GM21619 (cell line): ENCODE measurements around the gene MRPL23.

Experiments
- ATAC-seq: cut with Tn5 transposase; IDR thresholded peaks from one replicate; pipeline ENCODE4 v1.9.1; 2021; ENCODE audit not compliant: unreplicated experiment

Gene MRPL23

DNA sequence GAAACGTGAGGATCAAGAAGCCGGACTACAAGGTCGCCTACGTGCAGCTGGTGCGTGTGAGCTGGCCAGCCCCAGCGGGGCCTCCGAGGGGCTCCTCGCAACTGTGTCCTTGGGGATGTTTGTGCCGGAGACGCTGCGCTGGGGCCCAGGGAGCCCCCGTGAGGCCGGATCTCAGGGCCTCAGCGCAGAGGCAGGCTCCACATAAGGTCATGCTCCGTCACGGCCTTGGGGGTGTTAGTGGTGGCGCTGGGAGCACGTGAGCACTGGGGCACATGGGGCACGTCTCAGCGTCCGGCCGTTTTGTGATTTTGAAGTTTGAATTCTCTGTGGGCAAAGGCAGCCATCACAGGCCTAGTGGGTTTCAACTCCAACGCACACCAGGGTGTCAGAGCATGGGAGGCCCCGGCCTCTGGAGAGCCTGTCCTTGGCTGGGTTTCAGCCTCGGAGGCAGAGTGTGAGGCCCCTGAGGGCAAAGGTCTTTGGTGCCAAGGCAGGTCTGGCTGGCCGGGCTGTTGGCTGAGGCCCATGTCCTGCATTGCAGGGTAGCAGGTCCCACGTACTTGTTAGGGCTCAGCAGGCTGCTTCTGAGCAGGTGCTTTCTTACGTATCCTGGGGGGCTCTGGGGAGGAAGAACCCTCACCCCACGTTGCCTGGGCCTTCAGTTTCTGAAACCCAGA, 5.8 kb downstream of the MRPL23 start:
- ATAC-seq: no peak

DNA sequence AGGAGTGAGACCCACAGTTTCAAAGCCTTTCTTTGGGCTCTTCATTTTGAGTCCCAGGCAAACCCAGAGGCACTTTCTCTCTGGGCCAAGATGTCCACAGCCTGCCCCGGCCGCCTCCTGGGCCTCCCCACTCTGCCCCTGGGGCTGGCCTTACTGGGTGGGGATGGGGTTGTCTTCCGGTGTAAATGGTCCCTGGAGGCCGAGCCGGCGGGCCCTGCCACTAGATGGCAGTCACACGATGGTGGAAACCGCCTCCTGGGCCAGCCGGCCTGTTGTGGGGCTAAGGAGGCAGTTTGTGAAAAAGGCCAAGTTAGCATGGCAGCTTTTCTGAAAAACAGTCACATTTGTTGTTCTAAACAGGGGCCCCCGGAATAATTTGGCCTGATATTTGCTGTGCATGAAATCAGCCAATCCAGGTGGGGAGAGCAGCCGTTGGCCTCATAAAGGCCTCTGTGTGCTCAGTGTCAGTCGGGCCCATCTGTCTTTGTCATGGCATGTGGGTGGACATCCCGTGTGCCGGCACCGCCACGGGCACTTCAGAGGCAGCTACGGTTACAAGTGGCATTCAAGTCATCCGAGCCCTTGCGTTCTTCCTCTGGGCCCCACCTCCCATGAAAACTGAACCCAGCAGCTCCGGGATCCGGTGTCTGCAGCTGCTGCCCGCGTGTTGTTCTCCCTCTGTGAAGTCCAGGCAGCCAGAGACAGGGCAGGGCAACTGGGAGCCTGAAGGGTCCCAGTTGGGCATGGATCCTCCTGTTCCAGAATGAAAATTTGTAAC, 6.5 kb downstream of the MRPL23 start:
- no peak for ATAC-seq

DNA sequence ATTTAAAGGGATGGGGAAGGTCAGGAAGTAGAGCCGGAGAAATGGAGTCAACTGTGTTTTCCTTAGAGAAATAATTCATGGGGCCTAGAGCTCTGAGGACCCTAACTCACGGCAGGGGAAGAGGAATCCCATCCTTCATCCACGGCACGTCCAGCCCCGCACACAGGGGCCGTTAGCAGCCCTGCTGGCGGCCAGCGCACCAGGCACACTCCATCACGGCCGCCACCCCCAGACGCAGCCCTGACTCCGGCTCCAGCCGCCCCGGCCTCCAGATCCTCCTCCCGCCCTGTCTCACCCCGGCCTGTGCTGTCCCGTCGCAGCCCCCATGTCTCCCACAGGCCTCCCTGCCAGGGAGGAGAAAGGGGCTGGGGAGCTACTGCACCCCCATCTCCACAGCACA, 11.2 kb downstream of the MRPL23 start:
- ATAC-seq: no peak

DNA sequence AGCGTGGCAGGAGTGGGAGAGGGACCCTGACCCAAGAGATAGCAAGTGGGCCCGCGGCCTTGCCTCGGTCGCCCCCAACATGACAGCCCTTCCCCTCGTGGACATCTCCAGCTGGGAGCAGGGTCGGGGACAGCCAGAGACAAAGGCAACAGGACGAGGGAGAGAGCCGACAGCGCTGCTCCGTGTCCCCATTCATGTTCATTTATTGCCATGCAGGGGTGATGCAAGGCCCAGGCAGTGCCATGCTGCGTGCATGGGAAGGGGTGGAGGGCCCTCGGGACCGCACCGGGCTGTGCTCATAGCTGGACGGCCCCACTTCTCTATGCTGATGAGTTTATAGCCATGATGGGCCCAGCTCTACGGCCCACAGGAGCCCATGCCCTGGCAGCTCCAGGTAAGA, 12.7 kb downstream of the MRPL23 start:
- no peak for ATAC-seq

- ATAC-seq: no peak
Observed at GRCh38 chr11:1963864-1964263, 16.7 kb downstream of the MRPL23 start.

- no peak for ATAC-seq
Observed at GRCh38 chr11:1964348-1964747, 17.2 kb downstream of the MRPL23 start.

DNA sequence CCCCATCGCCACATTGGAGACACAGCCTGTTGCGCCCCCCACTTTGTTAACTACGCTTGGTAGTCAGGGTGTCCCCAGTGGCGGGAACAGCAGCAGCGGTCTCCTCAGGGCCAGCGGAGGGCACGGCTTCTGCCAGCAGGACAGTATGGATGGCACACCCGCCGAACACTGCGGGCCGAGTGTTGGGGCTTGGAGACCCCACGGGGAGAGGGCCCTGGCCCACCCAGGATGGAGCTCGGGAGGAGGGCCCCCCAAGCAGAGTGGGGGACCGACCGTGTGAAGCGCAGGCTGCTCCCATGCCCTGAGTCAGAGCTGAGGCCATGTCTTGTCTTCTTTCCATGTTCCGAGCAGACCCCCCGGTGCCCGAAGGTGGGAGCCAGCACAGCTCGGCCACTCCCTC, 17.8 kb downstream of the MRPL23 start:
- ATAC-seq: no peak

GRCh38 chr11:1966531-1966930, 19.4 kb downstream of the MRPL23 start:
- no peak for ATAC-seq

DNA sequence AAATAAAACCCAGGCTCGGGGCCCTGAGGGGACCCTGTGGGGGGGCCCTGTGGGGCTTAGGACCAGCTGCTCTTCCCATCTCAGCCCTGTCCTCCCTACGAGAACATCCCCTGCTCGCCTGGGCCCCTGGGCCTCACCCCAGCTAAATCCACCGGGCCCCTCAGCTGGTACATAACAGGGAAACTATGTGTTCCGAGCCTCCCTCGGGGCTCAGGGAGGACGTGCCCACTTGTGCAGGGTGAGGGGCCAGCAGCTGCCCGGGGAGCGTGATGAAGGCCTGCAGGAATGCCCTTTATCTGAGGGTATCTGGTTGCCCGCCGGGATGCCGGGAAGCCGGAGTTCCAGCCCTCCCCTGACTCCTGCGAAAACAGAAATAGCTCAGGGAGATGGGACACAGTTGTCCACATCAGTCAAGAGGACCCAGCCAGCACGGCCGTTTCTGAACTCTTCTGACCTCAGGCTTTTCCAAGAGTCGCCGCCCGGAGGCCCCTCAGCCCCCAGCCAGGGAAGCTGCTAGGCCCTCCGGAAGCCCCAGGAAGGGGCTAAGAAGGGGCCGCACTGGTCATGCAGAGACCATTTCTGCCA, 20.6 kb downstream of the MRPL23 start:
- ATAC-seq: no peak

DNA sequence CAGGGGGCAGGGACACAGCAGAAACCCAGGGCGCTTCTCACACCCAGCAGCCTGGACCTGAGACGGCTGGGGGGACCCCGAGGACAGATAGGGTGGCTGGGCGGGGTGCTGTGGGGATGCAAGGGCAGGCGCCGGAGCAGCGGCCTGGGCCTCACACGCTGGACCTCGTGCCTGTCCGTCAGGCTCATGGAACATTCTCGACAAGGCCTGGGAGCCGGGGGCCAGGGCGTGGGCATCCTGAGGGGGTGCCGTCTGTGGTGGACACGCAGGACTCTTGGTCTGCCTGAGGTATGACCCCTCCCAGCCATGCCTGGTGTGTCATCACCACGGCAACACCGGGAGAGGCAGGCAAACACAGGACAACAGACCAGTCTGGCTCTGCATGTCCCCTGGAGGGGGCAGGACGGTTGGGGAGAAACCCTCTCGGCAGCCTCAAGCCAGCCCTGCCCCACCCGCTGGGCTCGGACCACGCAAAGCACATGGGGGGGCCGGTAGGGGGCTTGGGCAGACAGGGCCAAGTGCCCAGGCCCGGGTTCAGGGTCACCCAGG, 21.4 kb downstream of the MRPL23 start:
- ATAC-seq: no peak

DNA sequence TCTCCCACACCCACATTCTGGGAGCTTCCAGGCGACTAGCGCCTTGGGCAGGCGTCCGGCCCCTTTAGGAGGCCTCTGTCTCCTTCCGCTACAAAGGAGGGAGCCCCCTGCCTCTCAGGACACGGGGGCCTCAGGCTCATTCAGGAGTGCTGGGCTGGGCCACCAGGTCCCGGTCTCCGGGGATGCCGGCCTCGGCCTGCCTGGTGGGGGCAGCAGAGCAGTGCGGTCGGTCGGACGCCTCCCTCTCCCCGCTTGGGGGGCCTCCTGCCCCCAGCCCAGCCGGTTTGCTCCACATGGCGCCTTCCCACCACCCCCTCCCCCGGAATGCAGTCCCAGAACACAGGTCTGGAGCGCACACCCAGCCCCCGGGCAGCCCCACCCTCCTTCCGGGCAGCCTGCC, 21.9 kb downstream of the MRPL23 start:
- ATAC-seq: no peak

DNA sequence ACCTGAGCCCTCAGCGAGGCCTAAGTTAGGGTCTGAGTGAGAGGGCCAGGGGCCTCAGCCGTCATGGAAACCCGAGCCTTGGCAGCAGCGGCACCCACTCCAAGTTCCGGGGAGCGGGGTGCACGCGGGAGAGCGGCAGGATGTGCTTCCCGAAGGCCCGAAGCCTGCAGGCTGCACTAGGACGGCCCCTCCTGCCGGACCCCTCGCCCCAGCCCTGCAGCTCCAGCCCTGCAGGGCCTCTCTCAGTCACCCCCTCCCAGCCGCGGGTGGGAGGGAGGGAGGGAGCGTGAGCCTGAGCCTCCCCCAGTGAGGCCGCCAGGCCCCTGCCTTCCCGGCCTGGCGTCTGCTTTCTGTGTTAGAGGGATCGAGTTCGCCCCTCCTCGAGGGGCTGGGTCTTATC, 22.6 kb downstream of the MRPL23 start:
- no peak for ATAC-seq

- no peak for ATAC-seq
Observed at GRCh38 chr11:1970956-1971355, 23.8 kb downstream of the MRPL23 start.

- no peak for ATAC-seq
Observed at GRCh38 chr11:1975185-1975584, 28.1 kb downstream of the MRPL23 start.

DNA sequence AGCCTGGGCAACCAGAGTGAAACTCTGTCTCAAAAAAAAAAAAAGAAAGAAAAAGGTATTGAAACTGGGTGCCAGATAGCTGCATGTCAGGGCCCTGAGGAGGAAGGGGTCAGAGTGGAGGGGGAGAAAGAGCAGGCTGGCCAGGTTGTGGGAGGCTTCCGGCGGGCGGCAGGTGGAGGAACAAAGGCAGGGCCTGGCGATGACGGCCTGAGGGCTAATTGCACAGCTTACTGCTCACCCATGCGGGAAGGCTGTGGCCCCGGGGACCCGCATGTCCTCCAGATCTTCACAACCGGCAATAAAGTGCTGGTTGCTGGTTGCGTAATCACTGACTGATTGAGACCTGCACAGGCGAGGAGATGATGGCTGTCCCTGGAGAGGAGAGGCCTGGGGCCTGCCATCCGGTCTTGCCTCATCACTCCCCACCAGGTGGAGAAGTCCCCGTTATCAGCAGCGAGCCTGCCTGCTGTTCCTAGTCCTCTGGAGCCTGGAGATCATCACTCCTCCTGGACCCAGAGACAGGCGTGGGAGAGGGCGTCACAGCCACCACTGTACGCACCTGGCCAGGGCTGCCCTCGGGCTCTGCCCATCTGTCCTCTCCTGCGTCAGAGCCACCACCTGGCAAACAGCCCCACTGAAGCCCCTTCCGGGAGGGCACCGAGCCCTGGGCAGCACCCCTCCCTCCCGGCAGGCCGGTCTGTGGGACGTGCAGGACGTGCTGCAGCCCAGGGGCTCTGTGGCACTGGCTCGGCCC, 31.8 kb downstream of the MRPL23 start:
- ATAC-seq: no peak

- no peak for ATAC-seq
Observed at GRCh38 chr11:1979607-1980006, 32.5 kb downstream of the MRPL23 start.

GRCh38 chr11:1982873-1983600, 35.9 kb downstream of the MRPL23 start:
- ATAC-seq: no peak

- no peak for ATAC-seq
Observed at GRCh38 chr11:1983601-1983961, 36.4 kb downstream of the MRPL23 start.

GRCh38 chr11:1987024-1987423, 39.9 kb downstream of the MRPL23 start:
- ATAC-seq: no peak

DNA sequence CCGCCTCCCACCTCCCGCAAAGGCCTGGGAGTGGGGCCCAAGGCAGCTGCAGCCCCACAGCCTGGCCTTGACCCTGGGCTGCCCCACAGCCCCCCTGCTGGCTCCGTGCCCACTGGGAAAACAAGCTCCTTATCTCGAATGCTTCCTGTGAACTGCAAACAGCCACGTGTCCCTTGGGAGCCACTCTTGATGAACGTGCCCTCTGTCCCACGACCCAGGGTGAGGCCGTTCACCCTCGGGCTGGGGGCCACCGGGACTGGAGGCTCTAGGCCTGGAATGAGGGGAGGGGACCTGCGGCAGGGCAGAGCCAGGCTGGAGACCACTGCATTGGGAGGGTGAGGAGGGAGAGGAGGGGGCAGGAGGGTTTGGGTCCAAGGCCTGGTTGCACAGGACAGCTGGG, 41.0 kb downstream of the MRPL23 start:
- ATAC-seq: no peak
